Measurements from ENCODE around the gene AK3. TPM values are rescaled to one million over a fixed set of nuclear protein-coding genes. Genes with fewer than 3 reads are reported as not detected.

The AK3 gene
- total RNA-seq, 1 donor from 2014 or later: 59.0 TPM

GRCh38 chr9:4725706-4726442 lies 15.1 kb downstream of the AK3 start:
- Mint-ChIP-seq H3K4me3 (no peak overlapping the region), H3K27me3 (ENCODE audit: low read depth) (no peaks in the 10 kb centered on the region), H3K36me3 (ENCODE audit: low read depth) (peaks cover 10% of the 10 kb centered on the region), H3K9me3 (no peaks in the 10 kb centered on the region), H3K27ac (ENCODE audit: unreplicated experiment) (no peak overlapping the region), H3K4me1 (peaks cover under 1% of the 10 kb centered on the region)
- no peak for TF ChIP-seq CTCF (conservative IDR thresholded peaks at IDR 0.05)
- DNase-seq (ENCODE audit: low read depth, low spot score): no peak

- H3K4me1 Mint-ChIP-seq: no peaks in the 10 kb centered on the region
Observed at GRCh38 chr9:4721736-4722135, 19.3 kb downstream of the AK3 start.

GRCh38 chr9:4718911-4719310 lies 22.1 kb downstream of the AK3 start:
- Mint-ChIP-seq H3K27ac (ENCODE audit: unreplicated experiment) (no peak overlapping the region), H3K27me3 (ENCODE audit: low read depth) (no peaks in the 10 kb centered on the region), H3K36me3 (ENCODE audit: low read depth) (peaks cover 23% of the 10 kb centered on the region), H3K4me3 (no peak overlapping the region), H3K4me1 (no peaks in the 10 kb centered on the region), H3K9me3 (peaks cover 3% of the 10 kb centered on the region)
- no peak for DNase-seq (ENCODE audit: low read depth, low spot score)
- TF ChIP-seq CTCF (conservative IDR thresholded peaks at IDR 0.05): no peak

More at GRCh38 chr9:4721736-4722135, 19.3 kb downstream of the AK3 start:
- Mint-ChIP-seq H3K36me3 (ENCODE audit: low read depth) (peaks cover 19% of the 10 kb centered on the region), H3K4me3 (no peak overlapping the region), H3K27ac (ENCODE audit: unreplicated experiment) (no peak overlapping the region), H3K9me3 (no peaks in the 10 kb centered on the region), H3K27me3 (ENCODE audit: low read depth) (no peaks in the 10 kb centered on the region)
- DNase-seq (ENCODE audit: low read depth, low spot score): no peak
- TF ChIP-seq CTCF (conservative IDR thresholded peaks at IDR 0.05): no peak

- Mint-ChIP-seq H3K36me3 (ENCODE audit: low read depth) (peaks cover 27% of the 10 kb centered on the region), H3K4me3 (no peak overlapping the region), H3K9me3 (peaks cover 5% of the 10 kb centered on the region), H3K27me3 (ENCODE audit: low read depth) (no peaks in the 10 kb centered on the region), H3K27ac (ENCODE audit: unreplicated experiment) (no peak overlapping the region), H3K4me1 (no peaks in the 10 kb centered on the region)
- DNase-seq (ENCODE audit: low read depth, low spot score): no peak
- no peak for TF ChIP-seq CTCF (conservative IDR thresholded peaks at IDR 0.05)
Observed at GRCh38 chr9:4717815-4718214, 23.2 kb downstream of the AK3 start.

GRCh38 chr9:4716163-4716562 lies 24.8 kb downstream of the AK3 start:
- Mint-ChIP-seq H3K9me3 (peaks cover 5% of the 10 kb centered on the region), H3K4me3 (no peak overlapping the region), H3K27ac (ENCODE audit: unreplicated experiment) (no peak overlapping the region), H3K36me3 (ENCODE audit: low read depth) (peaks cover 29% of the 10 kb centered on the region), H3K4me1 (no peaks in the 10 kb centered on the region), H3K27me3 (ENCODE audit: low read depth) (no peaks in the 10 kb centered on the region)
- TF ChIP-seq CTCF (conservative IDR thresholded peaks at IDR 0.05): no peak
- DNase-seq (ENCODE audit: low read depth, low spot score): no peak

Data from neural crest cell (in vitro differentiated cells).